CD4-positive, alpha-beta T cell treated with Interleukin-17A for 4 hours (primary cell): Measurements from ENCODE around the gene SLC25A45.
"Not testable (repeated sequence)": the region's sequence is repeated elsewhere in the genome, so short reads cannot be mapped to it uniquely, and the experiment has no call there.

Experiments
- DNase-seq: peaks from one replicate; pipeline ENCODE4 v3.0.0-alpha.2; 2020; ENCODE audit warnings: mixed read lengths

The SLC25A45 gene

DNA sequence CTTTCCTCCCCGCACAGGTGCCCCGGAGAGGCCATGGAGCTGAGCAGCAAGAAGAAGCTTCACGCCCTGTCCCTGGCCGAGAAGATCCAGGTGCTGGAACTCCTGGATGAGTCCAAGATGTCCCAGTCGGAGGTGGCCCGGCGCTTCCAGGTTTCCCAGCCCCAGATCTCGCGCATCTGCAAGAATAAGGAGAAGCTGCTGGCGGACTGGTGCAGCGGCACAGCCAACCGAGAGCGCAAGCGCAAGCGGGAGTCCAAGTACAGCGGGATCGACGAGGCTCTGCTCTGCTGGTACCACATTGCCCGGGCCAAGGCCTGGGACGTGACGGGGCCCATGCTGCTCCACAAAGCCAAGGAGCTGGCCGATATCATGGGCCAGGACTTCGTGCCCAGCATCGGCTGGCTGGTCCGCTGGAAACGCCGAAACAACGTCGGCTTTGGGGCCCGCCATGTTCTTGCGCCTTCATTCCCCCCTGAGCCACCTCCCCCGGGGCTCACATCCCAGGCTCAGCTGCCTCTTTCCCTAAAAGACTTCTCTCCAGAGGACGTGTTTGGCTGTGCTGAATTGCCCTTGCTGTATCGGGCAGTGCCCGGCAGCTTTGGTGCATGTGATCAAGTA is 26.6 kb downstream of the SLC25A45 start:
- DNase-seq, result no peak

GRCh38 chr11:65355013-65355775 is 27.3 kb downstream of the SLC25A45 start:
- DNase-seq, result peak; percentile 72

GRCh38 chr11:65354265-65355012 is 28.0 kb downstream of the SLC25A45 start, which contains the start of gene TIGD3:
TSS of gene TIGD3 (plus strand) at chr11:65354751. CDS start at chr11:65355809, 1,058 bp downstream.
- peak; percentile 99 for DNase-seq

DNA sequence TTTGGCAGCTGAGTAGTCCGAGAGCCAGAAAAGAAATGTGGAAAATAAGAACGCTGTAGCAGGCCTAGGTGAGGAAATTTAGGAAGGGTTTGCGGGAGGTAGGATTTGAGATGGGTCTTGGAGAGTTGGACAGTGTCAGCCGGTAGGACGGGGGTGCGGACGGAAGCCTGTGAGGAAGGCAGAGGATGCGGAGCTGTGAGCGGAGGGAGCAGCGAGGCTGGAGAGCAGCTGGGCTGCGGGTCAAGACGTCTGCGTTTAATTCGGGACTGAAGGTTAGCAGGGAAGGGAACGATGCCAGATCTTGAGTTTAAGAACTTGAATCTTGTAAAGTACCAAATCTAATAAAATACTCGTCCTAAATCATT is 28.6 kb downstream of the SLC25A45 start:
- DNase-seq, result no peak

- no peak for DNase-seq
These were observed 29.1 kb downstream of the SLC25A45 start for GRCh38 chr11:65353376-65353775.

DNA sequence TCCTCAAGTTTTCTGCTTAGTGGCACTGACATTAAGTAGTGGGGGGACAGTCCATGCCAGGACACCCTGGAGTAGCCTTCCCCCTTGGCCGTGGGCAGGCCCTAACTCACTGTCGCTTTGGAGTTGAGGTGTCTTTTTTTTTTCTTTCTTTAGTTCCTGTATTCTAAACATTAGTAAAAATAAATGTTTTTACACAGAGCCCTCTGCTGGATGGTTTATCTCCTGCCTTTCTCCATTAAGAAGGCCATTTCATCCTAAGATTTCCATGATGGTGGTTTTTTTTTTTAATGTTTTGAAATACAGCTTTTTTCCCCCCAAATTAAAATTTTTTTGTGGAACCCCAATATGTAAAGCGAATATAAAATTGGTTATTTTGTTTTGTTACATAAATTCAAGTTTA is 29.7 kb downstream of the SLC25A45 start:
- no peak for DNase-seq

GRCh38 chr11:65351511-65351910 is 30.9 kb downstream of the SLC25A45 start:
- no peak for DNase-seq

DNA sequence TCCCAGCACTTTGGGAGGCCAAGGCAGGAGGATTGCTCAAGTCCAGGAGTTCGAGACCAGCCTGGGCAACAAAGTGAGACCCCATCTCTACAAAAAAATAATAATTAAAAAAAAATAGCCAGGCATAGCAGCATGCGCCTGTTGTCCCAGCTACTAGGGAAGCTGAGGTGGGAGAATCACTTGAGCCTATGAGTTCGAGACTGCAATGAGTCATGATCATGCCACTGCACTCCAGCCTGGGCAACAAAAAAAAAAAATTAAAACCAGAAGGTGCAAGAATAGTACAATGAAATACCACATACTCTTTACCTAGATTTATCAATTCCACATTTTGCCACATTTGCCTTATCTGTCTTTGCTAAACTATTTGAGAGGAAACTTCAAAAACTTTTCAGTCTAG is 40.6 kb downstream of the SLC25A45 start:
- DNase-seq, result no peak

DNA sequence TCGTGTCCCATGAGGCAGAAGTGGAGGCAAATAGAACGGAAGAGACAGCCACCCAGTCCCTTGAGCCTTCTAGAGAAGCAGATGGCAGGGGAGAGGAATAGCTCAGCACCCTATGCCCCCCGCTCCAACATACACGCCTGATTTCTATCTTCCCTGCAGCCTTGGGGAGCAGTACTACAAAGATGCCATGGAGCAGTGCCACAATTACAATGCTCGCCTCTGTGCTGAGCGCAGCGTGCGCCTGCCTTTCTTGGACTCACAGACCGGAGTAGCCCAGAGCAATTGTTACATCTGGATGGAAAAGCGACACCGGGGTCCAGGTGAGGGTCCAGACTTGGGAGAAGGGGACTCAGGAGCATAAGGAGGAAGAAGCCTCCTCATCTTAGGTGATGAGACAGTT is 42.2 kb downstream of the SLC25A45 start:
- DNase-seq, result no peak

GRCh38 chr11:65338676-65339075 is 43.8 kb downstream of the SLC25A45 start:
- DNase-seq, result no peak

DNA sequence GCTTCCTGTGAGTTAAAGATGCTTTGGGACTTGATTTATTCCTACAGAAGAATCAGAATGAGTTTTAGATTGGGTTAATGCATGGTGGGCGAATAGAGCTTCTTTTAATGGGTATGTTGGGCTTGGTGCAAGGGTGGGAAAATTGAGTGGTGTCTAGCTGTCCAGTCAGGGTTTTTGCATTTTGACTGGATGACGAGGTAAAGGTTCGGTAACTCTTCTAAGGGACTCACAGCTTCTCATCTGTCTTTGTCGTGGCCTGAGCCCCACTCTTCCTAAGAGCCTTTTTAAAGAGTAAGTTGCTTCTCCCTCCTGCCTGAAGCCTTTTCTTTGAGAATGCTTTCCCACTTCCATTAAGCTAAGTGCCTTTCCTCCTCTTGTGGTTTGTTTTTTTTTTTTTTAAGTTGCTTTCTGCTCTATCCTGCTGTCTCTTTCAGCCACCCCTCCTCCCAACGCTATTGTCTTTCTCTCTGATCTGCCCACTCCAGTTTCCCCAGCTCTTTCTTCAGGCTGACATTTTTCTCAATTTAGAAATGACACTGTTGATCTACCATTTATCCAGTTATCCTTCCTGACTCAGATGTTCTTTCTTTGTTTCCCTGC is 47.6 kb downstream of the SLC25A45 start:
- DNase-seq, result no peak

GRCh38 chr11:65332591-65332990 is 49.9 kb downstream of the SLC25A45 start:
- not testable (repeated sequence) for DNase-seq

GRCh38 chr11:65330544-65330943 is 51.9 kb downstream of the SLC25A45 start:
- no peak for DNase-seq

- peak; percentile 93 for DNase-seq
These were observed 52.5 kb downstream of the SLC25A45 start for GRCh38 chr11:65329944-65330403.

DNA sequence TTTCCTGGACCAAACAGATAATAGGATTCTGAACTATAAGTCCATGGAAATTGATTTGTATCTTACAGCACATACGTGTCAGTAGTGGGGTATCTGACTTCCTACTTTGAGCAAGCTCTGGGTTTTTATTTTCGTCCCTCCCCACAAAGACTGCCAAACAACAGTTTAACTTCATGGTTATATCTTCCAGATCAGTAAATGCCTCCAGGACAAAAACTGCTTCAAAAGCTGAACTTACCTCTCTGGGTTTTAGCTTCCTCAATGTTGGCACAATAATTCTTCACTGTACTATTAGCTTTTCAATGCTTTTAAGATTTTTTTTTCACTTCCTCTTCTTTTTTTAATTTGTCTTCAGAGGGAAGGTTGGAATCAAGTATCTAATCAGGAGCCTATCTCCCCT is 53.0 kb downstream of the SLC25A45 start:
- DNase-seq, result no peak

DNA sequence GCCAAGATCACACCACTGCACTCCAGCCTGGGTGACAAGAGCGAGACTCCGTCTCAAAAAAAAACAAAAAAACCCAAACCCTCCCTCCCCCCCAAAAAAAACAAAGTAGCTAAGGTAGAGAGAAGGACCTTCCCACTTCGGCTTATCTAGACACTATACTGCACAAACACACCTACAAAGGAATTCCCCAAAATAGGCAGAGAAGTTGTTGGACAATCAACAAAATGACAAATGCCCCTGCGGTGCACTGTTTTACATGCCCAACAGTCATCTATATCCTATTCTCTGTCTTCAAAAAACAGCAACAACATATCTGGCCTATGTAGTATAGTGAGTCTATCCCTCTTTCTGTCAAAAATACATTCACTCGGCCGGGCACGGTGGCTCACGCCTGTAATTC is 55.4 kb downstream of the SLC25A45 start:
- DNase-seq, result no peak

- no peak for DNase-seq
These were observed 57.0 kb downstream of the SLC25A45 start for GRCh38 chr11:65325435-65325834.
